Hippocampal formation (tissue), 2 donors: Measurements from ENCODE around the gene ZNF865.

Experiments
- DNase-seq, 2 donors: peaks; one replicate each; lab custom pipeline; 2025; lab: John Stamatoyannopoulos, UW

The ZNF865 gene

GRCh38 chr19:55586976-55587668, 18.3 kb upstream of the ZNF865 start:
- peak; percentile 74 to 82 for DNase-seq

- no peak for DNase-seq
Observed at GRCh38 chr19:55588738-55589137, 16.7 kb upstream of the ZNF865 start.

GRCh38 chr19:55590109-55590508, 15.3 kb upstream of the ZNF865 start:
- DNase-seq = no peak

GRCh38 chr19:55590617-55591016, 14.8 kb upstream of the ZNF865 start:
- DNase-seq = no peak

- DNase-seq = no peak
Observed at GRCh38 chr19:55591555-55591954, 13.9 kb upstream of the ZNF865 start.

- DNase-seq = no peak
Observed at GRCh38 chr19:55592391-55593090, 12.9 kb upstream of the ZNF865 start.

GRCh38 chr19:55593096-55593772, 12.2 kb upstream of the ZNF865 start:
- no peak for DNase-seq

GRCh38 chr19:55594996-55595545, 10.4 kb upstream of the ZNF865 start:
- no peak for DNase-seq

- DNase-seq = no peak
Observed at GRCh38 chr19:55596304-55596703, 9.1 kb upstream of the ZNF865 start.

- no peak for DNase-seq
Observed at GRCh38 chr19:55597501-55597921, 7.9 kb upstream of the ZNF865 start.

- no peak for DNase-seq
Observed at GRCh38 chr19:55598034-55598433, 7.4 kb upstream of the ZNF865 start.

- peak; percentile 85 to 88 for DNase-seq
Observed at GRCh38 chr19:55598719-55599467, 6.6 kb upstream of the ZNF865 start.

GRCh38 chr19:55599468-55599841, 6.0 kb upstream of the ZNF865 start, which contains the start of gene FIZ1:
TSS of gene FIZ1 (minus strand) at chr19:55599517. CDS start at chr19:55597865, 1,652 bp downstream.
- peak; percentile 98 to 99 for DNase-seq

- peak; percentile 93 to 98 for DNase-seq
Observed at GRCh38 chr19:55599842-55600661, 5.4 kb upstream of the ZNF865 start, which contains the start of gene ZNF524. TSS of gene ZNF524 (plus strand) at chr19:55600288. CDS start at chr19:55602113, 1,825 bp downstream.

GRCh38 chr19:55600662-55601028, 4.8 kb upstream of the ZNF865 start:
- no peak for DNase-seq

- DNase-seq = no peak
Observed at GRCh38 chr19:55601084-55601483, 4.4 kb upstream of the ZNF865 start.

- DNase-seq = no peak
Observed at GRCh38 chr19:55602104-55603001, 3.1 kb upstream of the ZNF865 start.

GRCh38 chr19:55603115-55603514, 2.3 kb upstream of the ZNF865 start:
- no peak for DNase-seq

- no peak for DNase-seq
Observed at GRCh38 chr19:55603581-55604292, 1.7 kb upstream of the ZNF865 start.
